Ovary (tissue), 3 donors: ENCODE measurements around the gene TAGLN2.

ENCODE experiments used
- CTCF ChIP-seq, 3 donors: fragments of 450-650 bp in 2 of 3; fragments of 200-600 bp in 1 of 3; IDR thresholded peaks; one replicate each; pipeline versions ENCODE4 v1.5.1 to v1.8.0; 2016 to 2022; ENCODE audit warnings: antibody characterized with exemption in 3 of 3, mild to moderate bottlenecking in 1 of 3
- EP300 ChIP-seq: sonication (generic); formaldehyde crosslinking; IDR thresholded peaks from one replicate; pipeline ENCODE4 v1.6.1; 2017; ENCODE audit warnings: antibody characterized with exemption
- donor health status: DM: no; HTN: no; CAD: no.

DNA sequence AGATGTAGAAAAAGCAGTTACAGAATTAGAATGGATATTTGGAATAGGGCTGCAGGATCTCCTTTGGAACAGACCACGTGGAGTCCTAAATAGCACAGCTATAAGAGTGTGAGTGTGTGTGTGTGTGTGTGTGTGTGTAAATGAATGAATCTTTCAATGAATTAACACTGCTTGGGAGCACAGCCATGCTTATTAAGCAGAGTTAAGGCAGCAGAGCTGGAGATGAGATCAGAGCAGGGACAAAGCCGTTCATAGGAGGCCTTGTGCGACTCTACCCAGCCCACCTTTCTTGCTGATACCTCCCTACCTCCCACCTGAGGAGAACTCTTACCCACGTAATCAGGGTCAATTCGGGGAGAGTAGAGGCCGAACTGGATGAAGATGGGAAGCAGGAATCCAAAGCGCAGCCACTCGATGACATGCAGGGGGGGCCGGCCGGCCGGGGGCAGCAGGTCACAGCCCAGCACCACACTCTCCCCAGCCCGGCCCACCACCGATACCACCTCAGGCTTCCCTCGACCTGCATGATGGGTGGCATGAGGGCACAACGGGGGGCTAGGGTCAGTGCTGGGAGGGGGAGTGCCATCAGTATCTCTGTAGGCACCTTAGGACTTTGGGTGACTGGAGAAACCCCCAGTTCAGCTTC, 17.4 kb upstream of the TAGLN2 start:
- TF ChIP-seq EP300: no peak
- TF ChIP-seq CTCF (IDR thresholded peaks at IDR 0.05): no peak
